ENCODE measurements around the gene MUC7.

Gene MUC7

GRCh38 chr4:70505151-70505748 is 33.3 kb downstream of the MUC7 start:
- no peaks in the 10 kb centered on the region for H3K9me3 ChIP-seq (ENCODE audit: low read length)
- no peak overlapping the region for H3K4me3 ChIP-seq (ENCODE audit: low read length)
- no peaks in the 10 kb centered on the region for H3K36me3 ChIP-seq (ENCODE audit: insufficient read depth, low read length)
- H2AFZ ChIP-seq (ENCODE audit: low read depth, low read length) = no peak overlapping the region
- no peaks in the 10 kb centered on the region for H3K4me1 ChIP-seq (ENCODE audit: insufficient read depth, low read length)
- no peaks in the 10 kb centered on the region for H3K27me3 ChIP-seq (ENCODE audit: insufficient read depth, low read length)

DNA sequence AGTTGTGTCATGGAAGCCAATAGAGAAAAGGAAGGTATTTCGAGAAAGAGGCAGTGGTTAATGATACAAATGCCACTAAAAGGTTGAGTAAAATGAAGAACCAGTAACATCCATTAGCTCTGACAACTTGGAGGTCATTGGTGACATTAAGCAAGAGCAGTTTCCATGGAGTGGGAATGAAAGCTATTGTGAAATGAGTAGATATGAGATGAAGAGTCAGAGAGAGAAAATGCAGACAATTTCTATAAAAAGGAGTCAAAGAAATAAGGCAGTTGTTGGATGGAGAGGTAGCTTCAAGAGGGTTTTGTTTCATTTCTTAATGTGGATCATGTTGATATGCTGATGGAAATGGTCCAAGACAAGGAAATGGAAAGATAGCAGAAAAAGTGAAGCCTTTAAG is 36.8 kb downstream of the MUC7 start:
- H3K36me3 ChIP-seq (ENCODE audit: insufficient read depth, low read length) = no peaks in the 10 kb centered on the region

DNA sequence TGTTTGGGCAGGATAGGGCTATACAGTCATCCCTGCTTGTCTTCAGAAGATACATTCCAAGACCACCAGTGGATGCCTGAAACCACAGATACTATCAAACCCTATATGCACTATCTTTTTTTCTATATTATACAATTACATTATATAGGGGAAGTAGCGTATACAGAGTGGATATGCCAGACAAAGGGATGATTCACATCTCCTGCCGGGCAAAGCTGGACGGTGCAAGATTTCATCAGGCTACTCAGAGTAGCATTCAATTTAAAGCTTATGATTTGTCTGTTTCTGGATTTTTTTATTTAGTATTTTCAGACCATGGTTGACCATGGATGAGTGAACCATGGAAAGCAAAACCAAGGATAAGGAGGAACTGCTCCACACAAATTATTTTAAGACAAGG is 39.4 kb downstream of the MUC7 start:
- Histone ChIP-seq H3K4me1 (ENCODE audit: insufficient read depth, low read length) (no peaks in the 10 kb centered on the region), H3K9me3 (ENCODE audit: low read length) (no peaks in the 10 kb centered on the region), H3K4me3 (ENCODE audit: low read length) (no peak overlapping the region), H3K36me3 (ENCODE audit: insufficient read depth, low read length) (no peaks in the 10 kb centered on the region), H2AFZ (ENCODE audit: low read depth, low read length) (no peak overlapping the region), H3K27me3 (ENCODE audit: insufficient read depth, low read length) (no peaks in the 10 kb centered on the region)

More for the DNA sequence above, 36.8 kb downstream of the MUC7 start:
- Histone ChIP-seq H2AFZ (ENCODE audit: low read depth, low read length) (no peak overlapping the region), H3K4me1 (ENCODE audit: insufficient read depth, low read length) (no peaks in the 10 kb centered on the region), H3K27me3 (ENCODE audit: insufficient read depth, low read length) (no peaks in the 10 kb centered on the region), H3K9me3 (ENCODE audit: low read length) (no peaks in the 10 kb centered on the region), H3K4me3 (ENCODE audit: low read length) (no peak overlapping the region)

- no peak overlapping the region for H2AFZ ChIP-seq (ENCODE audit: low read depth, low read length)
- H3K27me3 ChIP-seq (ENCODE audit: insufficient read depth, low read length) = no peaks in the 10 kb centered on the region
- H3K36me3 ChIP-seq (ENCODE audit: insufficient read depth, low read length) = no peaks in the 10 kb centered on the region
- H3K4me3 ChIP-seq (ENCODE audit: low read length) = no peak overlapping the region
- no peaks in the 10 kb centered on the region for H3K4me1 ChIP-seq (ENCODE audit: insufficient read depth, low read length)
- H3K9me3 ChIP-seq (ENCODE audit: low read length) = no peaks in the 10 kb centered on the region
Observed at GRCh38 chr4:70515367-70516250, 43.6 kb downstream of the MUC7 start.

- Histone ChIP-seq H3K36me3 (ENCODE audit: insufficient read depth, low read length) (no peaks in the 10 kb centered on the region), H3K27me3 (ENCODE audit: insufficient read depth, low read length) (no peaks in the 10 kb centered on the region), H3K4me1 (ENCODE audit: insufficient read depth, low read length) (no peaks in the 10 kb centered on the region), H3K9me3 (ENCODE audit: low read length) (no peaks in the 10 kb centered on the region), H3K4me3 (ENCODE audit: low read length) (no peak within 1 kb of the TSS), H2AFZ (ENCODE audit: low read depth, low read length) (no peak within 1 kb of the TSS)
Observed at GRCh38 chr4:70518269-70518668, 46.3 kb downstream of the MUC7 start, which contains the start of gene AMTN. AMTN (plus strand) TSS chr4:70518569; CDS start chr4:70518778, 209 bp downstream.

DNA sequence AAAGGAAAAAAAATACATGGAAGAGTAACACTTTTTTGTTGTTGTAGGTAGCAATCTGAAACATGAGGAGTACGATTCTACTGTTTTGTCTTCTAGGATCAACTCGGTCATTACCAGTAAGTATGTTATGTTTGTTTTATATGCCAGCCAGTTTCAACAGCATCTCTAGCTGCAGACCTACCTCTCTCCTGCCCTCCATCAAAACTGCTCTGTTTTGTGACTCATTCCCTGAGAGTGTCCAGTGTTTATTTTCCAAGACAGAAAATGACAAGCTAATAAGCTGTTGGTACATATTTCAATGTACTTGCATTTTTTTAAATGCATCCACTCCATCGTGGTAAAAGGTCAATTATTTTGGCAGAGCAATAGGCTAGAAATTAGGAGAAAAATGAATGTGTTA is 46.7 kb downstream of the MUC7 start:
- Histone ChIP-seq H2AFZ (ENCODE audit: low read depth, low read length) (no peak overlapping the region), H3K36me3 (ENCODE audit: insufficient read depth, low read length) (no peaks in the 10 kb centered on the region), H3K4me3 (ENCODE audit: low read length) (no peak overlapping the region), H3K27me3 (ENCODE audit: insufficient read depth, low read length) (no peaks in the 10 kb centered on the region), H3K4me1 (ENCODE audit: insufficient read depth, low read length) (no peaks in the 10 kb centered on the region), H3K9me3 (ENCODE audit: low read length) (no peaks in the 10 kb centered on the region)

DNA sequence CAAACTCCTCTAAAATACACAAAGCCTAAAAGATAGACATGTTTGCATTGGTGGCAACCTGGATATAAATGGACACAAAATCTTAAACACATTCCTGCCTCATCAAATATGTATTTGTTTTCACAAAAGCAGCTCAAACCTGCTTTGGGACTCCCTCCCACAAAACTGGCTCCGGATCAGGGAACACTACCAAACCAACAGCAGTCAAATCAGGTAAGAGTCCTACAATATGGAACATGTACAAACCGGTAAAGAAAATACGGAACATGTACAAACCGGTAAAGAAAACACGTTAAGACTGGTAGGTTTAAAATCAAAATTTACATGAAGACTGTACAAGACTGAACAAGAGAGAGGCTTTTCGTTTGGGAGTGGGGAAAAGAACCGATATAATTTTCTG is 50.6 kb downstream of the MUC7 start:
- no peak overlapping the region for H2AFZ ChIP-seq (ENCODE audit: low read depth, low read length)
- no peaks in the 10 kb centered on the region for H3K9me3 ChIP-seq (ENCODE audit: low read length)
- H3K36me3 ChIP-seq (ENCODE audit: insufficient read depth, low read length) = no peaks in the 10 kb centered on the region
- H3K4me3 ChIP-seq (ENCODE audit: low read length) = no peak overlapping the region
- no peaks in the 10 kb centered on the region for H3K4me1 ChIP-seq (ENCODE audit: insufficient read depth, low read length)
- no peaks in the 10 kb centered on the region for H3K27me3 ChIP-seq (ENCODE audit: insufficient read depth, low read length)

DNA sequence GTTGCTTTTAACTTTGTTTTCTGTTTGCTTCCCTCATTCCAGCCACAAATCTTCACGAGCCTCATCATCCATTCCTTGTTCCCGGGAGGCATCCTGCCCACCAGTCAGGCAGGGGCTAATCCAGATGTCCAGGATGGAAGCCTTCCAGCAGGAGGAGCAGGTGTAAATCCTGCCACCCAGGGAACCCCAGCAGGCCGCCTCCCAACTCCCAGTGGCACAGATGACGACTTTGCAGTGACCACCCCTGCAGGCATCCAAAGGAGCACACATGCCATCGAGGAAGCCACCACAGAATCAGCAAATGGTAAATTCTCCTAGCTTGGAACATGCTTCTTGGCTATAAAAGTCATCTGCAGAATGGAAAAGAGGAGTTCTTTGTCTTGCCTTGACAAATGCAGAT is 59.0 kb downstream of the MUC7 start:
- no peaks in the 10 kb centered on the region for H3K36me3 ChIP-seq (ENCODE audit: insufficient read depth, low read length)
- H3K9me3 ChIP-seq (ENCODE audit: low read length) = peaks cover under 1% of the 10 kb centered on the region
- H3K4me3 ChIP-seq (ENCODE audit: low read length) = no peak overlapping the region
- H3K4me1 ChIP-seq (ENCODE audit: insufficient read depth, low read length) = no peaks in the 10 kb centered on the region
- H3K27me3 ChIP-seq (ENCODE audit: insufficient read depth, low read length) = no peaks in the 10 kb centered on the region
- H2AFZ ChIP-seq (ENCODE audit: low read depth, low read length) = no peak overlapping the region

- Histone ChIP-seq H3K27me3 (ENCODE audit: insufficient read depth, low read length) (no peaks in the 10 kb centered on the region), H3K4me3 (ENCODE audit: low read length) (no peak overlapping the region), H2AFZ (ENCODE audit: low read depth, low read length) (no peak overlapping the region), H3K36me3 (ENCODE audit: insufficient read depth, low read length) (no peaks in the 10 kb centered on the region), H3K9me3 (ENCODE audit: low read length) (peaks cover 2% of the 10 kb centered on the region), H3K4me1 (ENCODE audit: insufficient read depth, low read length) (no peaks in the 10 kb centered on the region)
Observed at GRCh38 chr4:70531981-70532380, 60.0 kb downstream of the MUC7 start.

Data from neuron (in vitro differentiated cells).